Colon (tissue), 2 donors: ENCODE results near the gene PPT1.
"Not testable (repeated sequence)": the region's sequence is repeated elsewhere in the genome, so short reads cannot be mapped to it uniquely, and the experiment has no call there.

Experiments used
- FAIRE-seq: peaks from 2 replicates; lab custom pipeline; 2012; peaks lifted over from hg19 to GRCh38; lab: Jason Lieb, UNC
- donor health status: control.
- donor health status: control.

The PPT1 gene

DNA sequence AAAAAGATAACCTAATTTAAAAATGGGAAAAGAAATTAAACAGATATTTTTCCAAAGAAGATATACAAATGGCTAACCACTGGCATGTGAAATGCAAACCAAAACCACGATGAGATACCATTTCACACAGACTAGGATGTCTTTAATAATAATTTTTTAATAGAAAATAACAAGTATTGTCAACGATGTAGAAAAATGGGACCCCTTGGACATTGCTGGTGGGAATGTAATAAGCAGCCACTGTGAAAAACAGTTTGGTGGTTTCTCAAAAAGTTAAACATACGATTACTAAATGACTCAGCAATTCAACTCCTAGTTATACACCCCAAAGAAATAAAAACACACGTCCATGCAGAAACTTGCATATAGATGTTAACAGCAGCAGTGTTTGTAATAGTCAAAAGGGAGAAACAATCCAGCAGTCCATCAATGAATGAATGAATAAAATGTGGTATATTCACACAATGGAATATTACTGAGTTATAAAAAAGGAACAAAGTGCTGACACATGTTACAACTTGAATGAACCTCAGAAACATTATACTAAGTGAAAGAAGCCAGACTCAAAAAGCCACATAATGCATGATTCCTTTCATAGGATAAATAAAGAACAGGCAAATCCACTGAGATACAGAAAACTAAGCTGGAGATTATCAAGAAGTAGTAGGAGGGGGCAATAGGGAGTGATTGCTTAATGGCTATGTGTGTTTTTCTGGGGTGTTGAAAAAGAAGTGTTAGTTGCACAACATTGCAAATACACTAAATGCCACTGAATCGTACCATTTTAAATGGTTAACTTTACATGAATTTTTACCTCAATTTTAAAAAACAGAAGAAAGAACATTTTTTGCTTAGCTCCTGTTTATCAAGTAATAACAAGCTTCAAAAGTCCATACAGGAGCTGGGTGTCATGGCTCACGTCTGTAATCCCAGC is 4.1 kb downstream of the PPT1 start:
- FAIRE-seq: no peak

- FAIRE-seq: no peak
These were observed 4.8 kb downstream of the PPT1 start for GRCh38 chr1:40092241-40092640.

DNA sequence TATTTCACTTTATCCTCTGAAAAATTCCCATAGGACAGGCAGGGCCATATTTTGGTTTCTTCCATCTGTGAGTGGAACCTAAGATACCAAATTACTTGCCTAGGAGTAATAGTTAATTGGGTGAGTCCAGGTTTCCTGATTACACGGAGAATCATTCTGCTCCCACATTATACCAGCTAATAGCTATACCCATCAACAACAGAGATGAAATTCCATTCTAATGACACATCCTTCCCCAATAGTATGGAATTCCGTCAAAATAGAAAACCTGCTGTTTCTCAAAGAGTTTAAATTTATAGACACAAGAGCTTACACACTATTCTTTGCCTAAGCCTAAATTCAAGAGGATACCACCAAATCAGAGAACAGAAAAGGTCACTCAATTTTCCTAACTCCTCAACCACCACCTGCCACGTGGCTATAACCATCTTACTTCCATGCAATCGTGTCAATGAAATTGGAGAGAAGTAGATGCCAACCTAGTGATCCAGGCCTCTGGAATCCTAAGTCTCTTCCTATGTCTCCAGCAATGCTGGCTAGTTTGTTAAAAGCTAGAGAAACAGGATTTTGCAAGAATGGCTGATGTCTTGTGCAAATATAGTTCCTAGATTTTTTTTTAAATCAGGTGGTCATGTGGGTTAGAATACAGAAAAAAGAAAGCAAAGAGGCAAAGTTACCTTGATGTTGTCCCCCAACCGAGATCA is 6.2 kb downstream of the PPT1 start:
- FAIRE-seq: no peak

GRCh38 chr1:40084750-40085149 is 12.3 kb downstream of the PPT1 start:
- FAIRE-seq: not testable (repeated sequence)

- no peak for FAIRE-seq
These were observed 15.2 kb downstream of the PPT1 start for GRCh38 chr1:40081871-40082270.

GRCh38 chr1:40079774-40080400 is 17.2 kb downstream of the PPT1 start:
- FAIRE-seq: no peak

DNA sequence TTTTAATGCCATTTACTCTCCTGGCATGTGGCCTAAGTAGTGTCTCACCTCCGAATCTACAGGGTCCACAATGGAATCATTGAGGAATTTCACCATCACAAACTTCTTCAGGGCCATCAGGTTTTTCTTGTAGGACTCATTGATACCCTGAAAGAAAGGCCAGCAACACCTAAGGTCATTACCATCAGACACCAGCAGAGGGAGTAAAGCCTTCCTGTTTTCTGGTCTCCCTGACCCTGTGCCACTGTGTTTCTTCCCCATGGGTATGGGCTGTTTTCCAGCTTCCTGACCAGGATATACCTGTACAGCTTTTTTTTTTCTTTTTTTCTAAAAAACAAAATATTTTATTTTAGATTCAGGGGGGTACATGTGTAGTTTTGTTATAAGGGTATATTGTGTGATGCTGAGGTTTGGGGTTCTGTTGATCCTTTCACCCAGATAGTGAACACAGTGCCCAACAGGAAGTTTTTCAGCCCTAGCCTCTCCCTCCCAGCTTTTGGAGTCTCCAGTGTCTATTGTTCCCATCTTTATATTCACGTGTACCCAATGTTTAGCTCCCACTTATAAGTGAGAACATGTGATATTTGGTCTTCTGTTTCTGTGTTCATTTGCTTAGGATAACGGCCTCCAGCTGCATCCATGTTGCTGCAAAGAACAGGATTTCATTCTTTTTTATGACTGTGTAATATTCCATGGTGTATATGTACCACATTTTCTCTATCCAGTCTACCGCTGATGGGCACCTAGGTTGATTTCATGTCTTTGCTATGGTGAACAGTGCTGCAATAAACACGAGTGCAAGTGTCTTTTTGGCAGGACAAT is 18.3 kb downstream of the PPT1 start:
- FAIRE-seq: no peak

GRCh38 chr1:40076895-40077312 is 20.1 kb downstream of the PPT1 start:
- FAIRE-seq: no peak

- FAIRE-seq: no peak
These were observed 21.8 kb downstream of the PPT1 start for GRCh38 chr1:40075266-40075665.

GRCh38 chr1:40073062-40073461 is 24.0 kb downstream of the PPT1 start:
- FAIRE-seq: no peak

GRCh38 chr1:40072142-40072541 is 24.9 kb downstream of the PPT1 start:
- FAIRE-seq: no peak

DNA sequence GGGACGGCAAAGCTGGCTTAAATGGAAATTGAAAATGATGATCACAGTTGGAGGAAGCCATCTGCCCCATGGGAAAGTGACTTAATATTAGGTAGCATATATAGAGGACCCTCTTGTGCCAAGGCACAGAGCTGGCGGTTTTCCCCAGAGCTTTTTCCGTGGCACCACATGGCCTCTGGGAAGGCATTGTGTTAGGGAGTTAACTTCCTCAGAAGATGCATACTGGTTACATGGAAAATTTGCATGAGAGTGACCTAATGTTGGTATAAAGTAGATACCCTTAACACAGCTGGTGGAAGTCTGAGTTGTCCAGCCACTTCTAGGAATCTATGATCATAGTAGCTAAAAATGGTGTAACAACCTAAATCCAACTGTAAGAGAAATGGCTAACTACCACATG is 29.2 kb downstream of the PPT1 start:
- FAIRE-seq: no peak

DNA sequence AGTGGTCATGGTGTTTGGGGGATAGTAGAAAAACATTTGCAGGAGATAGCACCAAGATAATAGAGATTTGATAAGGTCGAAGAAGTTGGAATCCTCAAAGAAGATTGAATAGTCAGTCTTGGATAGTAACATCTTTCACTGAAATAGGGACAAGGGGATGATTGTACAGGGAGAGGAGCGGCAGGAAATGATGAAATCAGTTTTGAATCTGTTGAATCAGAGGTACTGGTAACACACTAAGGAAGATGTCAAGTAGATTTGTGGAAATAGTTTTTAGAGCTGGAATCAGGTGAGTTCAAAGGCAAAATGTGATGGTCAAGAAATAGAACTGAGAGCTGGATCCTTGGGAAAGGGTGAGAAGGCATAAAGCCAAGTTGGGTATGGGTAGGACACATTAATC is 30.0 kb downstream of the PPT1 start:
- FAIRE-seq: no peak

GRCh38 chr1:40064797-40065499 is 32.1 kb downstream of the PPT1 start:
- FAIRE-seq: no peak

DNA sequence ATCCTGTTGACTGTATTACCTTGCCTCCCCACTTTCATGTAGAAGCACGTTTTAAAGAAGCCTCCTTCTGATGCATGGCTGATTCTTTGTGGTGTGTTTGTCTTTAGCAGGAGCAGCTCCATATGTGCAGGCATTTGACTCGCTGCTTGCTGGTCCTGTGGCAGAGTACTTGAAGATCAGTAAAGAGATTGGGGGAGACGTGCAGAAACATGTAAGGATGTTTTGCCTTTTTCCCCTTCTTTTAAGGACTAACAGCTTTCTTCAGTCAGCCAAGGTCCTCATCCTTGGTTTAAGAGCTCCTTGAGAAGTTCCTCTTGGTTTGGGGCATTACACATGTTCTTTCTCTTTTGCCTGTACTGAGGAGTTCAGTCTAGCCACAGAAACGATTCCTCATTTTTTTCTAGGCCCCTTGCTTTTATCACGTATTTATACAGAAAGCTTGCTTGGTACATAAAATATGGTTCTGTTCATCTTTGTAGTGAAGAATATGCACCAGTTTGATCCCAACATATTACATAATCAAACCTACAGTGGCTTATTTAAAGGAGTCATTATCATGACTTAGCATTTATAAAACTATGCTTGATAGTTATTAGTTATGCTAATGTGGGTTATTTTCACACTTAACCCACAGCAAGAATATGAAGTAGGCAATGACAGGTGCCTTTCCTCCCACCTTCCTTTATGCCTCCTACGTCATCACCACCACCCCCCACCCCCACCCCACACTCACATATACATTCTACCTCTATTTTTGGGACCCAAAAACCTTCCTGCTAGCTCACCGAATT is 36.9 kb downstream of the PPT1 start:
- FAIRE-seq: no peak

DNA sequence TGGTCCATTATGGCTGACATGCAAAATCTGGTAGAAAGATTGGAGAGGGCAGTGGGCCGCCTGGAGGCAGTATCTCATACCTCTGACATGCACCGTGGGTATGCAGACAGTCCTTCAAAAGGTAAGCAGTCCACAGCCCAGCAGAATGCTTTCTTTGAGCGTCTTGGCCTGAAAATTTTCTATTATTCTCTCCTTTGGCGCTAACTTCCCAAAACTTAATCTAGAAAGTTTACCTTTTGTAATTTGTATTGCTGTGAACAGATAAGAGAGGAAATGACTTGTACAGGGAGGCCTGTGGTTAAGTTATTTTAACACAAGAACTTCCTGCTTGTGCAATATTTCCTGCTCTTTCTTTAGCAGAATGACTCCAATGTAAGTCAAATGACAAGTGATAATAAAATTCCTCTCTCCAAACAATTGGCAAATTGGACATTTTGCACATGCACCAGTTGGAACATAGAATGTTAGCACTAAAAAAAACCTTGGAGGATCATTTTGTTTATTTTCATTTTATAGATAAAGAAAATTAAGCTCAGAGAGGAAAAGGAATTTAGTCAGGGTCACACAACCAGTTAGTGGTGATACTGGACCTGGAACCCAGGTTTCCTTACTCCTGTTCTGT is 37.6 kb downstream of the PPT1 start:
- no peak for FAIRE-seq

DNA sequence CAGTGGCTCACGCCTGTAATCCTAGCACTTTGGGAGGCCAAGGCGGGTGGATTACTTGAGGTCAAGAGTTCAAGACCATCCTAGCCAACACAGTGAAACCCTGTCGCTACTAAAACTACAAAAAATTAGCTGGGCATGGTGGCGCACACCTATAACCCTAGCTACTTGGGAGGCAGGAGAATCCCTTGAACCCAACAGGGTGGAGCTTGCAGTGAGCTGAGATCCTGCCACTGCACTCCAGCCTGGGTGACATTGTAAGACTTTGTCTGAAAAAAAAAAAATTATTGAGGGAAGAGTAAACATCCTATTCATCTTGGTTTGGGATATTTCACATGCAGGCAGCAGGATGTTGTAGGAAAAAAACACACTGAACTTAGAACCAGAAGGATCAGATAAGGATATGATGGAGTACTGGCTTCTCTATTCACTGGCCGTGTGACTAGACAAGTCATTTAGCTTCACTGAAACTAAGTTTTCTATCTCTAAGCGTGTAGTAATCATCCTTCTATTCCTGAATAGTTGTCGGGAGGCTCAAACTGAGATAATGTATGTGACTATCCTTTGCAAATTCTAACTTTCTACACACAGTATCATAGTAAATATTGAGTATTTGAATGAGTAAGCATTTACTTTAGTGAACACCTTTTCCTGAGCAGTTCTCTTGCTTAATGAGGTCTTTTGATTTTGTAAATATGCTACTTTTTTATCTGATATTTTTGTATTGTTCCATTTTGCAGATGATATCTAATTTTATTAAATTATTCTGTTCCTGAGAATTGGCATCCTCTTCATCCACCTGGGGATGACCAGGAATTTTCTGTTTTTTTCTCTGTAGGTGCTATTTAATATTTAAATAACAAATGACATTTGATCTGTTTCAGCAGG is 38.4 kb downstream of the PPT1 start:
- no peak for FAIRE-seq

GRCh38 chr1:40058097-40058452 is 39.0 kb downstream of the PPT1 start:
- FAIRE-seq: no peak
